ENCODE measurements around the gene PIK3CG.
"Not testable (repeated sequence)": the region's sequence is repeated elsewhere in the genome, so short reads cannot be mapped to it uniquely, and the experiment has no call there.

The PIK3CG gene

DNA sequence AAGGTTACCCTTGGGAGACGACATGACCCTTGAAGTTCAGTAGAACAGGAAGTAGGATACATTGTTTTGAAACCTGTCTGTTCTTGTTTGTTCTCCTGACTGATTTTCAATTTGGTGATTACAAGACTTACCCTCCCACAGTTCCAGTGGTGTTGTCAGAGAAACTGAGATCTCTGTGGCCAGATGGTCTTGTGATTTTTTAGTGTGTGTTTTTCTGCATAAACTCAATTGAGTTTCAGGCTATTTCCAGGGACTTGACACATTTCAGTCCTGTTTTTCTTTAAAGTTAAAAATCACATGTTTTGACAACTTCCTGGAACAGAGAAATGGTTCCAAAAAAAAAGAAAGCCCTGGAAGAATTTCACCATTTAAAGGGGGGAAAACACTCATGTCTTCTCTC, 22.3 kb downstream of the PIK3CG start:
- no peaks in the 10 kb centered on the region for H3K9me3 Mint-ChIP-seq
- DNase-seq (ENCODE audit: low spot score): no peak
- no peak overlapping the region for H3K27ac Mint-ChIP-seq
- peaks cover 82% of the 10 kb centered on the region for H3K36me3 Mint-ChIP-seq (ENCODE audit: low read depth)
- no peaks in the 10 kb centered on the region for H3K27me3 Mint-ChIP-seq (ENCODE audit: low read depth)
- H3K4me1 Mint-ChIP-seq (ENCODE audit: low read depth): peaks cover 7% of the 10 kb centered on the region
- H3K4me3 Mint-ChIP-seq: no peak overlapping the region

GRCh38 chr7:106888204-106888603, 23.1 kb downstream of the PIK3CG start:
- H3K27me3 Mint-ChIP-seq (ENCODE audit: low read depth): no peaks in the 10 kb centered on the region
- no peak overlapping the region for H3K4me3 Mint-ChIP-seq
- H3K36me3 Mint-ChIP-seq (ENCODE audit: low read depth): peaks cover 81% of the 10 kb centered on the region
- peaks cover 7% of the 10 kb centered on the region for H3K4me1 Mint-ChIP-seq (ENCODE audit: low read depth)
- H3K27ac Mint-ChIP-seq: no peak overlapping the region
- DNase-seq (ENCODE audit: low spot score): no peak
- no peaks in the 10 kb centered on the region for H3K9me3 Mint-ChIP-seq

- peaks cover 7% of the 10 kb centered on the region for H3K4me1 Mint-ChIP-seq (ENCODE audit: low read depth)
- H3K27ac Mint-ChIP-seq: no peak overlapping the region
- H3K4me3 Mint-ChIP-seq: no peak overlapping the region
- H3K27me3 Mint-ChIP-seq (ENCODE audit: low read depth): no peaks in the 10 kb centered on the region
- DNase-seq (ENCODE audit: low spot score): no peak
- H3K36me3 Mint-ChIP-seq (ENCODE audit: low read depth): peaks cover 68% of the 10 kb centered on the region
- H3K9me3 Mint-ChIP-seq: no peaks in the 10 kb centered on the region
These were observed 25.9 kb downstream of the PIK3CG start for GRCh38 chr7:106890952-106891351.

DNA sequence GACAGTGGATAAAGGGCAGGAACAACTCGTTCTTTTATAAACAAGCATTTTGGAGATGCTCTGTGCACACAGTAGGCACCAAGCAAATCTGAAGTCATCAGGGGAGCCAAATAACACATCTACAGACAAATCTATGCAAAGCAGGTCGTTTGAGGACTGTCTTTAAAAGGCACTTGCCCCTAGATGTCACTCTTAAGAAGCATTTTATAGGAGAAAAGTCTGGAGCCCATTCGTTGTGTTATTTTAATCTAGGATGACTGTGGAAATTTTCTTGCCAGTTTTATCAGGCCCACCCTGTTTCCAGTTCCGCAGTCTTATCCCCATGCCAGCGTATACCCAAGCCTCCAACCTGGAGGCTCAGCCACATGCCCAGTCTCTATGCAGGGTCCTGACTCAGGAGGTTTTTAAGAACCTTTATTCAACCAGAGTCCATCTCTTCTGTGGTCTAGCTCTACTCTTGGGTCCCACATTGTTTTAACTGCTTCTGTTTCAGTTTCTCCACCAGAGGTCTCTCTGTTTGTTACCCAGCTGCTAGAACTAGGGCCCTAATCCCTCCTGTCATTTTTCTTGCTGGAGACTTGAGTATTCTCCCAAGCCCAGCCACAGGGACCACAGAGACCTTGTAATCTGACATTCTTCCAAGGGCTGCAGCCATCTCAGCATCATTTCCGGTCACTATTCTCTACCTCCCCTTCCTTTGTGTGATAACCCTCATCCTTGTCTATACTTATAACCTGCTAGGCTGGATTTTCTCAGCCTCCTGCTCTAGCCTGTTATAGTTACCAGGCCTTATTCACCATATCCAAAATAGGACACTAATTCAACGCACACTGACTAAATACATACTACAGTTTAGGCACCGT, 26.7 kb downstream of the PIK3CG start:
- H3K9me3 Mint-ChIP-seq: no peaks in the 10 kb centered on the region
- H3K36me3 Mint-ChIP-seq (ENCODE audit: low read depth): peaks cover 69% of the 10 kb centered on the region
- no peak overlapping the region for H3K4me3 Mint-ChIP-seq
- H3K27ac Mint-ChIP-seq: no peak overlapping the region
- H3K4me1 Mint-ChIP-seq (ENCODE audit: low read depth): peaks cover 7% of the 10 kb centered on the region
- no peaks in the 10 kb centered on the region for H3K27me3 Mint-ChIP-seq (ENCODE audit: low read depth)
- DNase-seq (ENCODE audit: low spot score): no peak

GRCh38 chr7:106893591-106893990, 28.5 kb downstream of the PIK3CG start:
- Mint-ChIP-seq H3K4me1 (ENCODE audit: low read depth) (peaks cover 1% of the 10 kb centered on the region), H3K36me3 (ENCODE audit: low read depth) (peaks cover 70% of the 10 kb centered on the region), H3K27me3 (ENCODE audit: low read depth) (no peaks in the 10 kb centered on the region), H3K9me3 (peaks cover 7% of the 10 kb centered on the region), H3K4me3 (no peak overlapping the region), H3K27ac (no peak overlapping the region)
- DNase-seq (ENCODE audit: low spot score): no peak

- peaks cover 76% of the 10 kb centered on the region for H3K36me3 Mint-ChIP-seq (ENCODE audit: low read depth)
- H3K9me3 Mint-ChIP-seq: peaks cover 7% of the 10 kb centered on the region
- no peak overlapping the region for H3K27ac Mint-ChIP-seq
- peak; percentile 20 for DNase-seq (ENCODE audit: low spot score)
- peaks cover 3% of the 10 kb centered on the region for H3K4me1 Mint-ChIP-seq (ENCODE audit: low read depth)
- H3K4me3 Mint-ChIP-seq: no peak overlapping the region
- H3K27me3 Mint-ChIP-seq (ENCODE audit: low read depth): no peaks in the 10 kb centered on the region
These were observed 30.3 kb downstream of the PIK3CG start for GRCh38 chr7:106895246-106895864.

- H3K27ac Mint-ChIP-seq: no peak overlapping the region
- peaks cover 5% of the 10 kb centered on the region for H3K4me1 Mint-ChIP-seq (ENCODE audit: low read depth)
- no peak overlapping the region for H3K4me3 Mint-ChIP-seq
- peaks cover 7% of the 10 kb centered on the region for H3K9me3 Mint-ChIP-seq
- peaks cover 78% of the 10 kb centered on the region for H3K36me3 Mint-ChIP-seq (ENCODE audit: low read depth)
- no peak for DNase-seq (ENCODE audit: low spot score)
- no peaks in the 10 kb centered on the region for H3K27me3 Mint-ChIP-seq (ENCODE audit: low read depth)
These were observed 31.1 kb downstream of the PIK3CG start for GRCh38 chr7:106896231-106896630.

GRCh38 chr7:106897553-106897952, 32.5 kb downstream of the PIK3CG start:
- H3K27ac Mint-ChIP-seq; H3K4me1 Mint-ChIP-seq (ENCODE audit: low read depth); DNase-seq (ENCODE audit: low spot score); H3K27me3 Mint-ChIP-seq (ENCODE audit: low read depth); H3K9me3 Mint-ChIP-seq; H3K4me3 Mint-ChIP-seq: not testable (repeated sequence)
- H3K36me3 Mint-ChIP-seq (ENCODE audit: low read depth): peaks cover 79% of the 10 kb centered on the region

DNA sequence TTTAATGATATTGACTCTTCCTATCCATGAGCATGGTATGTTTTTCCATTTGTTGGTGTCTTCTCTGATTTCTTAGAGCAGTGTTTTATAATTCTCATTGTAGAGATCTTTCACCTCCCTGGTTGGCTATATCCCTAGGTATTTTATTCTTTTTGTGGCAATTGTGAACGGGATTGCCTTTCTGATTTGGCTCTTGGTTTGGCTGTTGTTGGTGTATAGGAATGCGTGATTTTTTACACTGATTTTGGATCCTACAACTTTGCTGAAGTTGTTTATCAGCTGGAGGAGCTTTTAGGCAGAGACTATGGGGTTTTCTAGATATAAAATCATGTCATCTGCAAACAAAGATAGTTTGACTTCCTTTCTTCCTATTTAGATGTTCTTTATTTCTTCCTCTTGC, 33.9 kb downstream of the PIK3CG start:
- DNase-seq (ENCODE audit: low spot score); H3K27ac Mint-ChIP-seq; H3K4me3 Mint-ChIP-seq; H3K9me3 Mint-ChIP-seq; H3K27me3 Mint-ChIP-seq (ENCODE audit: low read depth); H3K4me1 Mint-ChIP-seq (ENCODE audit: low read depth): not testable (repeated sequence)
- peaks cover 70% of the 10 kb centered on the region for H3K36me3 Mint-ChIP-seq (ENCODE audit: low read depth)

- H3K36me3 Mint-ChIP-seq (ENCODE audit: low read depth): peaks cover 69% of the 10 kb centered on the region
- no peak overlapping the region for H3K27ac Mint-ChIP-seq
- DNase-seq (ENCODE audit: low spot score): no peak
- no peaks in the 10 kb centered on the region for H3K27me3 Mint-ChIP-seq (ENCODE audit: low read depth)
- H3K4me1 Mint-ChIP-seq (ENCODE audit: low read depth): peaks cover 7% of the 10 kb centered on the region
- peaks cover 7% of the 10 kb centered on the region for H3K9me3 Mint-ChIP-seq
- no peak overlapping the region for H3K4me3 Mint-ChIP-seq
These were observed 36.9 kb downstream of the PIK3CG start for GRCh38 chr7:106901828-106902441.

DNA sequence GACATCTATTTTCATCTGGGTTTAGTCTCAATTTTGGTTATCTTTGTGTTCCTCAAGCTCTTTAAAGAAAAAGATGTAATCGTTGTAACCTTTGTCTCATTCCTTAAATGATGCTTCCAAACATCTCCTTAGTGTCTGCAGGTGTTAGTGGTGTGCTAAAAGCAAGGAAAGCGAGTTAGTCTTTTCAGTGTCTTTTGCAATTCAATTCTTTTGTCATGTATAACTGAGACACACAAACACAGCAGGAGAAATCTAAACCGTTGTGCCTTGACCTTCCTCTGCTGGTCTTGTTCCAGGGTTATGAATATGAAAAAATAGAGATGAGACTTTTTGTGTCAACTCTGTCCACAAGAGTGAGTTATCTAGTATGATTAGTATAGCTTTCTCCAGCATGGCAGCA, 40.7 kb downstream of the PIK3CG start:
- Mint-ChIP-seq H3K27ac (no peak overlapping the region), H3K36me3 (ENCODE audit: low read depth) (peaks cover 40% of the 10 kb centered on the region), H3K9me3 (no peaks in the 10 kb centered on the region), H3K4me3 (no peak overlapping the region), H3K4me1 (ENCODE audit: low read depth) (peaks cover 2% of the 10 kb centered on the region), H3K27me3 (ENCODE audit: low read depth) (no peaks in the 10 kb centered on the region)
- no peak for DNase-seq (ENCODE audit: low spot score)

DNA sequence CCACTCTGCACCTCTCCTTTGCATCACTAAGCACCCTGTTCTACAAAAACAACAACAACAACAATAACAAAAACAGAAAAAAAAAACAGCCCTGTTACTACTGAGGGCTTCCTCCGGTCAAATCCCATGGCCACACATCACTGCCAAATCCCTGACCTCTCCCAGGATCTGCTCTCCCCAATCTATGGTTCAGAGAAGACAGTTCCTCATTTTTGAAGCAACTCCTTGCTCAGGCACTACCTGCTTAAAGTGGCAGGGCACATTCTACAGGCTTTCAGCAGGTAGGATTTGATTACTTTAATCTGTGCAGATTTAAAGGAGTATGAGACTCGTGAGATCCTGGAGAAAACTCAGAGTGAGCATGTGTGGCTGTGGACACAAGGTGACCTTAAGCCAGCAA, 46.9 kb downstream of the PIK3CG start:
- no peak overlapping the region for H3K4me3 Mint-ChIP-seq

DNA sequence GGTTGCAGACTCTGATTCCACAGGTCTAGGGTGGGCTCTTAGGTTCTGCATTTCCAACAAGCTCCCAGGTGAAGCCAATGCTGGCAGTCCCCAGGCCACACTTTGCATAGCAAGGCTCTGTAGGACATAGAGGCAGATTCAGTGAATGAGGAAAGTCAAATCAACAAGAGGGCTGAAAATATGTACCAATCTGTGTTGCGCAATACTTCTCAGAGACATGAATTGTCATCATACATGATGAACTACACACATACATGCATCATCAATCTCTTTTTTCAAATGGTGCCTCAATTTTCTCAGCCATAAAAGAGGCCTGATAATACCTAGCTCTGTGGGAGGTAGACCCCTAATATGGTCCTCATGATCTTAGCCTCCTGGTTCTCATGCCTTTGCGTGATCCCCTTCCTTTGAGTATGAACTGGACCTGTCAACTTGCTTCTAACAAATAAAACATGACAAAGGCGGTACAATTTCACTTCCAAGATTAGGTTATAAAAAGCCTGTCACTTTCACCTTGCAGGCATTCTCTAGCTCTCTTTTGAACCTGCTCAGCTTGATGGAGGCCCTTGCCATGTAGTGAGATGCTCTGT, 49.0 kb downstream of the PIK3CG start:
- no peaks in the 10 kb centered on the region for H3K4me1 Mint-ChIP-seq (ENCODE audit: low read depth)

More for the DNA sequence above, 46.9 kb downstream of the PIK3CG start:
- Mint-ChIP-seq H3K36me3 (ENCODE audit: low read depth) (peaks cover 8% of the 10 kb centered on the region), H3K9me3 (no peaks in the 10 kb centered on the region), H3K27ac (no peak overlapping the region), H3K4me1 (ENCODE audit: low read depth) (no peaks in the 10 kb centered on the region), H3K27me3 (ENCODE audit: low read depth) (peaks cover 9% of the 10 kb centered on the region)
- DNase-seq (ENCODE audit: low spot score): no peak

GRCh38 chr7:106915407-106915806, 50.3 kb downstream of the PIK3CG start:
- H3K4me1 Mint-ChIP-seq (ENCODE audit: low read depth): no peaks in the 10 kb centered on the region
- peaks cover 15% of the 10 kb centered on the region for H3K27me3 Mint-ChIP-seq (ENCODE audit: low read depth)

More for the DNA sequence above, 49.0 kb downstream of the PIK3CG start:
- no peaks in the 10 kb centered on the region for H3K9me3 Mint-ChIP-seq
- H3K4me3 Mint-ChIP-seq: no peak overlapping the region
- peaks cover 9% of the 10 kb centered on the region for H3K27me3 Mint-ChIP-seq (ENCODE audit: low read depth)
- no peak overlapping the region for H3K27ac Mint-ChIP-seq
- H3K36me3 Mint-ChIP-seq (ENCODE audit: low read depth): no peaks in the 10 kb centered on the region
- no peak for DNase-seq (ENCODE audit: low spot score)

More at GRCh38 chr7:106915407-106915806, 50.3 kb downstream of the PIK3CG start:
- H3K27ac Mint-ChIP-seq: no peak overlapping the region
- no peaks in the 10 kb centered on the region for H3K36me3 Mint-ChIP-seq (ENCODE audit: low read depth)
- no peak for DNase-seq (ENCODE audit: low spot score)
- H3K4me3 Mint-ChIP-seq: no peak overlapping the region
- peaks cover 8% of the 10 kb centered on the region for H3K9me3 Mint-ChIP-seq

Measured in T-helper 2 cell treated with Interferon-gamma antibody and Interleukin-4, amounts not matched to agents 5 μg/mL and 100 μg/mL, for 36 hours (primary cell).